Measurements from ENCODE around the gene AURKA.
"Not testable (repeated sequence)": the region's sequence is repeated elsewhere in the genome, so short reads cannot be mapped to it uniquely, and the experiment has no call there.

AURKA gene

GRCh38 chr20:56391596-56392131 is 351 bp downstream of the AURKA start:
- DNase-seq (ENCODE audit: low read depth, low spot score): no peak

GRCh38 chr20:56391037-56391436 is 978 bp downstream of the AURKA start:
- no peak for DNase-seq (ENCODE audit: low read depth, low spot score)

- not testable (repeated sequence) for DNase-seq (ENCODE audit: low read depth, low spot score)
Measured at GRCh38 chr20:56390396-56390795, 1.6 kb downstream of the AURKA start.

- no peak for DNase-seq (ENCODE audit: low read depth, low spot score)
Measured at GRCh38 chr20:56389807-56390206, 2.2 kb downstream of the AURKA start.

- no peak for DNase-seq (ENCODE audit: low read depth, low spot score)
Measured at GRCh38 chr20:56388882-56389281, 3.1 kb downstream of the AURKA start.

- DNase-seq (ENCODE audit: low read depth, low spot score): no peak
Measured at GRCh38 chr20:56386219-56386618, 5.8 kb downstream of the AURKA start.

GRCh38 chr20:56385130-56385529 is 6.9 kb downstream of the AURKA start:
- no peak for DNase-seq (ENCODE audit: low read depth, low spot score)

- no peak for DNase-seq (ENCODE audit: low read depth, low spot score)
Measured at GRCh38 chr20:56383334-56383733, 8.7 kb downstream of the AURKA start.

GRCh38 chr20:56382696-56383095 is 9.3 kb downstream of the AURKA start:
- DNase-seq (ENCODE audit: low read depth, low spot score): no peak

- no peak for DNase-seq (ENCODE audit: low read depth, low spot score)
Measured at GRCh38 chr20:56381501-56381900, 10.5 kb downstream of the AURKA start.

- DNase-seq (ENCODE audit: low read depth, low spot score): no peak
Measured at GRCh38 chr20:56380375-56380774, 11.6 kb downstream of the AURKA start.

GRCh38 chr20:56378386-56378785 is 13.6 kb downstream of the AURKA start:
- DNase-seq (ENCODE audit: low read depth, low spot score): no peak

GRCh38 chr20:56376331-56376730 is 15.7 kb downstream of the AURKA start:
- DNase-seq (ENCODE audit: low read depth, low spot score): no peak

- DNase-seq (ENCODE audit: low read depth, low spot score): no peak
Measured at GRCh38 chr20:56373942-56374341, 18.1 kb downstream of the AURKA start.

GRCh38 chr20:56372850-56373249 is 19.2 kb downstream of the AURKA start:
- no peak for DNase-seq (ENCODE audit: low read depth, low spot score)

- no peak for DNase-seq (ENCODE audit: low read depth, low spot score)
Measured at GRCh38 chr20:56371977-56372376, 20.0 kb downstream of the AURKA start.

- no peak for DNase-seq (ENCODE audit: low read depth, low spot score)
Measured at GRCh38 chr20:56369179-56369578, 22.8 kb downstream of the AURKA start.

GRCh38 chr20:56368351-56369134 is 23.5 kb downstream of the AURKA start:
- no peak for DNase-seq (ENCODE audit: low read depth, low spot score)

GRCh38 chr20:56363491-56363890 is 28.5 kb downstream of the AURKA start:
- no peak for DNase-seq (ENCODE audit: low read depth, low spot score)

- DNase-seq (ENCODE audit: low read depth, low spot score): no peak
Measured at GRCh38 chr20:56362833-56363413, 29.1 kb downstream of the AURKA start.

GRCh38 chr20:56361900-56362299 is 30.1 kb downstream of the AURKA start:
- DNase-seq (ENCODE audit: low read depth, low spot score): no peak

GRCh38 chr20:56360908-56361205 is 31.2 kb downstream of the AURKA start:
- no peak for DNase-seq (ENCODE audit: low read depth, low spot score)

GRCh38 chr20:56360133-56360907 is 31.7 kb downstream of the AURKA start:
- DNase-seq (ENCODE audit: low read depth, low spot score): no peak
